GM21526 (cell line): ENCODE measurements around the gene ADGRB3.
"Not testable (repeated sequence)": the region's sequence is repeated elsewhere in the genome, so short reads cannot be mapped to it uniquely, and the experiment has no call there.

ENCODE experiments used
- ATAC-seq: cut with Tn5 transposase; IDR thresholded peaks from one replicate; pipeline ENCODE4 v1.9.1; 2021; ENCODE audit warnings: moderate library complexity; ENCODE audit not compliant: unreplicated experiment, low FRiP score

The ADGRB3 gene

GRCh38 chr6:69097948-69098347, 462.9 kb downstream of the ADGRB3 start:
- ATAC-seq, result no peak

- no peak for ATAC-seq
Measured at GRCh38 chr6:69098910-69099309, 463.8 kb downstream of the ADGRB3 start.

DNA sequence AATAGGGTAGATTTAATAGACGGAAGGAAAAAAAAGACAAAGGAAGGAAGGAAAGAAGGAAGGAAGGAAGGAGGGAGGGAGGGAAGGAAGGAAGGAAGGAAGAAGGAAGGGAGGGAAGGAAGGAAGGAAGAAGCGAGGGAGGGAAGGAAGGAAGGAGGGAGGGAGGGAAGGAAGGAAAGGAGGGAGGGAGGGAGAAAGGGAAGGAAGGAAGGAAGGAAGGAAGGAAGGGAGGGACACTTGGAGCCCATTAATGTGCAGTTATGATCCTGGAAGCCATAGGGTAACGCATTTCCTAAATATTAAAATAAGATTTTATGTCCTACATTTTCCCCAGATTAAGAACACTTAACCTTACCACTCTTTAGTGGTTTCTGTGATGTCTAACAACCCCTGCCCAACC, 465.7 kb downstream of the ADGRB3 start:
- no peak for ATAC-seq

- ATAC-seq, result no peak
Measured at GRCh38 chr6:69102416-69102815, 467.3 kb downstream of the ADGRB3 start.

- no peak for ATAC-seq
Measured at GRCh38 chr6:69105288-69105687, 470.2 kb downstream of the ADGRB3 start.

GRCh38 chr6:69106511-69106910, 471.4 kb downstream of the ADGRB3 start:
- ATAC-seq, result no peak

GRCh38 chr6:69111301-69111700, 476.2 kb downstream of the ADGRB3 start:
- no peak for ATAC-seq

DNA sequence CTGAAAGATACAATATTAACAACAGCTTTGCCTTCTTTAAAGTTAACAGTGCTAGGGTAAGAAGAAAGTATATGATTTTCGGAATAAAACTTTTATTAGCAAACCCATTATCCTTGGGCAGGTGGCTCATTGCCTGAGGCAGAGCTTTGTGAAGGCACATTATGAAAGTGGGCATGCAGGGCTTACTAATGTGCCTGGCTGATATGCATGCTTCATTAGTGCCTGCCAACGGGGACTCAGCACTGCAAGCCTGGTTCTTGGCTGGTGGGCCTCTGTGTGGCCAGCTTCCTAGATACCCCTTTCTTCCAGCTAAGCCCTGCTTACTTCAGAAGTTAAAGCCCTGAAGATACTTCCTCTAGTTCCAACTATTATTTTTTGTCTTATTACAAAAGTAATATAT, 481.6 kb downstream of the ADGRB3 start:
- ATAC-seq, result no peak

DNA sequence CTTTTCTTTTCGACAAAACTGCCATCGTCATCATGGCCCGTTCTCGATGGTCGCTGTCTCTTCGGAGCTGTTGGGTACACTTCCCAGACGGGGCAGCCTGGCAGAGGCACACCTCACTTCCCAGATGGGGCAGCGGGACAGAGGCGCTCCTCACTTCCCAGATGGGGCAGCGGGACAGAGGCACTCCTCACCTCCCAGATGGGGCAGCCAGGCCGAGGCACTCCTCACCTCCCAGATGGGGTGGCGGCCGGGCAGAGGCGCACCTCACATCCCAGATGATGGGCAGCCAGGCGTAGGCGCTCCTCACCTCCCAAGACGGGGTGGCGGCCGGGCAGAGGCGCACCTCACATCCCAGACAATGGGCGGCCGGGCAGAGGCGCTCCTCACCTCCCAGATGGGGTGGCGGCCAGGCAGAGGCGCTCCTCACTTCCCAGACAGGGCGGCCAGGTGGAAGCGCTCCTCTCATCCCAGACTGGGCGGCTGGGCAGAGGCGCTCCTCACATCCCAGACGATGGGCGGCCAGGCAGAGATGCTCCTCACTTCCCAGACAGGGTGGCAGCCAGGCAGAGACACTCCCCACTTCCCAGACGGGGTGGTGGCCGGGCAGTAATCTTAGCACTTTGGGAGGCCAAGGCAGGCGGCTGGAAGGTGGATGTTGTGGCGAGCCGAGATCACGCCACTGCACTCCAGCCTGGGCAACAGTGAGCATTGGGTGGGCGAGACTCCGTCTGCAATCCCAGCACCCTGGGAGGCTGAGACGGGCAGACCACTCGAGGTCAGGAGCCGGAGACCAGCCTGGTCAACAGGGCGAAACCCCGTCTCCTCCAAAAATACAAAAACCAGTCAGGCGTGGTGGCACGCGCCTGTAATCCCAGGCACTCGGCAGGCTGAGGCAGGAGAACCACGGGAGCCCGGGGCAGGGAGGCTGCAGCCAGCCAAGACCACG, 486.7 kb downstream of the ADGRB3 start:
- ATAC-seq, result not testable (repeated sequence)

GRCh38 chr6:69122407-69122773, 487.3 kb downstream of the ADGRB3 start:
- ATAC-seq, result no peak

GRCh38 chr6:69128411-69128810, 493.3 kb downstream of the ADGRB3 start:
- no peak for ATAC-seq

GRCh38 chr6:69129046-69129445, 494.0 kb downstream of the ADGRB3 start:
- ATAC-seq, result no peak

DNA sequence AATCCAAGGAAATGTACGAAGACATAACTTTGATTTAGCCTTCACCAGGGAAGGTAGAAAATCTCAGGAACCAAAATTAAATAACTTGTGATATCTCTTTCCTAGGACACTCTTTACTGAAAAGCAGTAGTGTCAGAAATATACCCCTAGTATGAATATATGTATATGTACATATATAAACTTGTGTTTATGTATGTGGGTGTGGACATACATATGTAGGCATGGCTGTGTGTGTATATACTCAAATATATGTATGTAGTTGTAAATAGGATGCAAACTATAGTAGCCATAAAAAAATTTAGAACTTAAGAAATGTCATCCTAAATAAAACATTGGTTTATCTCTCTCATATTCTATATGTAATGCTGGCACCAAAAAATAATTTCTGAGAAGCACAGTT, 500.8 kb downstream of the ADGRB3 start:
- no peak for ATAC-seq

DNA sequence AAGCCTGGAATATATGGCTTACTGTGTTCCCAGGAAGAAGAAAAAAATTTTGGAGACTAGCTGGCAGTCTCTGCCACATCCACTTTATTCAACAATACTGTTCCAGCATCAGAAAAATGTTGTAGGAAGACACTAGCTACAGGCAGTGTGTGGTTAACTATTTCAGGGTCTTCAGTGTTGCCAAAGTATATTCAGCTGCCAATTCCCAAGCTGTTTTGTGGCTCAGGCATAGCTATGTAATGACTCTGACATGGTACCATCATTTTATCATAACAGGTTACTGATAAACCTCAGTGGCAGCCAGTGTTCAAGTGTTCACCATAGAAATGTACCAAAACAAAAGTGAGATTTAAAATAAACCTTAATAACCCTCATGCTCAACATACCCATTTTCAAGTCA, 503.1 kb downstream of the ADGRB3 start:
- ATAC-seq, result no peak

DNA sequence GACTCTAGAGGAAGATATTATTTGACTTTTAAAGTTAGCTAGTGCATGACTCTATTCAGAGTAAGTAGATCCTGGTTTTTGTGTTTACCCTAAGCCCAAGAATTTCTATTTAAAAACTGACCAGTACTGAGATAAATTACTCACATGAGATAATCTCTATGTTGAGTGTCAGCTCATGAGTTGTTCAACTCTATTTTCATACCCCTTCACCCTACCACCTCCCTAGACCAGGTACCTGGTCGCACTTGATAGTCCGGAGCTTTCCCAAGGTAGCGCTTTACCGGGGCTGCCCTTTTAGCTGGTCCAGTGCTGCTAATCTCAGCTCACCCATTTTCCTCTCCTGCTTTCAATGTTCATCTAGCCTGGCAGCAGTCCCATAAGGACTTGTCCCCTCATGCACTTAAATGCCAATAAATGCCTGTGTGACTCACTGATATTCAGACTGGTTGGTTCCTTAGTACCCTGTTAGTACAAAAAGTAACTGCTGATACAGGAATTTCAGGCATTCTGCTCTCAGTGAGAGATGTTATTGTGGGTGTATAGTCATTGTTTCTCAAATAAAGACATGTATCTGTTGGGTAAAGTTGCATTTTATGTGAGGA, 503.9 kb downstream of the ADGRB3 start:
- ATAC-seq, result no peak

DNA sequence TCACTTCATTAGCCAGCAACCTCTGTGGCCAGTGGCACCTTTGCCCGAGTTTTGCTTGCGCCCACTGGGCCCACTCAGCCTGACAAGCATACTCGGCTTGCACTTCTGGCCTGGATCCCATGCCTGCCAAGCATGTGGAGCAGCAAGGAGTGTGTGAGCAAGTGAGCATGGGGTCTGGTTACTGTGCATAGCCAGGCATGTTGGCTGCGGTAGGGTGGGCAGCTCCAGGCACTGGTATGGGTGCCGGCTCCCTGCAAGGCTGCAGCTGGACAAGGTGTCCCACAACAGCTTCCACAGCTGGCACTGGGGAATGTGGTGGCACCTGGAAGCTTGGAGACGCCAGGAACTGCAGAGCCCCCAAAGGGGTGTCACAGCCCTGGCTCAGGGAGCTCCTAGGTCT, 510.0 kb downstream of the ADGRB3 start:
- no peak for ATAC-seq

DNA sequence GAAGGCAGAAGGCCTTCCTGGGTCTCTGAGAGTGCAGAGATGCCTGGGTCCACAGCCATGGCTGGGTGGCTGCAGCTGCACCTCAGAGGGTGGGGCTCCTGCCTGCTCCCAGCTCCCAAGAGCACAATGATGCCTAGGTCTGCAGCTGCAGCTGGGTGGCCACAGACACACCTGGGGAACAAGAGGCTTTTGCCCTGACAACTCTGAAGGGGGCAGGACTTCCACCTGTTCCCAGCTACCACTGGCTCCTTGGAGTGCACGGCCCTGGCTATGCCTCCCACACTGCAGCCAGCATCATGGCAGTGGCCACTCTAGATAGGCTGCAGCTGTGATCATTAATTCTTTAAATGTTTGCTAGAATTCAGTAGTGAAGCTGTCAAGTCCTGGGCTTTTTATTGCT, 511.3 kb downstream of the ADGRB3 start:
- ATAC-seq, result no peak

- ATAC-seq, result no peak
Measured at GRCh38 chr6:69155467-69155866, 520.4 kb downstream of the ADGRB3 start.

DNA sequence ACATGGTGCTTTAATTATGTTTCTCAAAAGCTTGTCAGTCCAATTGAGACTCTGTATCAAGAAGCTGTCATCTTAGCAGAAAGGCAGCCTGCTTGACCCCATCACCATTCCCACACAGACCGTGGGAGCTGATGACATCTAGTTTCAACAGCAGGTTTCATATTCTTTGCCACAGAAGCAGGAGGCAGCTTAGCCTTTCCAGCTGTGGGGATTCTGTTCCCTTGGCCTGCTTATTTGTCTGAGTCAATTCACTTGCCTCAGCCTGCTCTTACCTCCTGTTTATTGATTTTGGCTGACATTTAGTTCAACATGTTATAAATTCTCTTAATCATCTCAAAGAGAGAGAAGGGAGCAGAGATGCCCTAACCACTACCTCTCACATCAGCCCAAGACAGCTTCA, 527.7 kb downstream of the ADGRB3 start:
- ATAC-seq, result no peak

DNA sequence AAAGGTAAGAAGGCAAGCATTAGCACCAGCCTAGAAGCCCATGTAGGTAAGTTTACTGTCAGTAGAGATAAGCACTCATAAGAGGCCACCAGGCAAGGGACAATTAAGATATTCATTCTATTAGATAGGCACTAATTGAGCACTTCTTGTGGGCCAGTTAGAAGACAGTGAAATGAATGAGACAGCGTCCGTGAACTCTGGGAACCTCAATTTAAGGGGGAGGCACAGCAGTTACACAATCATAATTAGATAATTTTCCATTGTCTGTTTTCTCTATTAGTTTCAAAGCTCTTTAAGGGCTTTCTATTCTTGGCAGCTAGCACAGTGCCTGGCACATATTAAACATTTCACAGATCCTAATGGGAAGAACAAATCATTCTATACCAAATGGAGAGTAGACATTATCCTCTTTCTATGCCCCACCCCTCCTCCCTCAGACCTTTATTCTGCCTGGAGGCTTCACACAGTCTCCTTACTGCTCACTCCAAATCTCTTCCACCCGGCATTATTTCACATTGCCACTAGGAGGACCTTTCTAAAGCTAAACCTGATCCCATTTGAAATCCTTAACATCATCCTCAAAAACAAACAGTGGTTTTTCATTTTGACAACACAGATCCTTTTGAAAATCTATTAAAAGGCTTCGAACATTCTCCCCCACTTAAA, 529.6 kb downstream of the ADGRB3 start:
- ATAC-seq, result no peak

GRCh38 chr6:69179681-69180080, 544.6 kb downstream of the ADGRB3 start:
- ATAC-seq, result no peak
